RKO (cell line): Measurements from ENCODE around the gene PGF.
A peak's percentile ranks its signal among the peaks of the same experiment; 100 is the strongest.

Experiments
- DNase-seq: peaks from one replicate; pipeline ENCODE4 v3.0.0-alpha.2; 2016; ENCODE audit warnings: low spot score

PGF gene

GRCh38 chr14:74978416-74978947 is 23.1 kb upstream of the PGF start:
- no peak for DNase-seq

DNA sequence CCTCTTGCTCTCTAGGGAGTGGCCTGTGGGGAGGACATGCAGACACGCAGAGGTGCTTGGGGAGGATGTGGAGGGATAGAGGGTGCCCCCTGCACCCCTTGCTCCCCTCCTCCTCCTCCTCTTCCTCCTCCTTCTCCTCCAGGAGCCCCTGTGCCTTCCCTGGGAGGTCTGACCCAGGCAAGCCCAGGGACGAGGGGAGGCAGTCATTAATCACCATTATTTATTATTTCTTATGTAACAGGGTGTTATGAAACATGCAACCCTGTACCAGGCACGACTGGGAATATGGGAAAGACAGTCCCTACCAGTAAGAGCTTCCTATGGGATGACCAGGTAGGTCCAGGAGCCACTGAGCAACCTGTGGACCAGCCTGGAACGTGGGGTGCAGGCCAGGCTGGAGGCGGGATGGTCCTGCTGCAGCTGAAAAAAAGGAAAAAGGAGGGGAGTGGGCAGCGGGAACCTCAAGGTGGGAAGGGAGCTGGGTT is 22.5 kb upstream of the PGF start:
- no peak for DNase-seq

GRCh38 chr14:74977164-74977900 is 21.9 kb upstream of the PGF start:
- DNase-seq: no peak

DNA sequence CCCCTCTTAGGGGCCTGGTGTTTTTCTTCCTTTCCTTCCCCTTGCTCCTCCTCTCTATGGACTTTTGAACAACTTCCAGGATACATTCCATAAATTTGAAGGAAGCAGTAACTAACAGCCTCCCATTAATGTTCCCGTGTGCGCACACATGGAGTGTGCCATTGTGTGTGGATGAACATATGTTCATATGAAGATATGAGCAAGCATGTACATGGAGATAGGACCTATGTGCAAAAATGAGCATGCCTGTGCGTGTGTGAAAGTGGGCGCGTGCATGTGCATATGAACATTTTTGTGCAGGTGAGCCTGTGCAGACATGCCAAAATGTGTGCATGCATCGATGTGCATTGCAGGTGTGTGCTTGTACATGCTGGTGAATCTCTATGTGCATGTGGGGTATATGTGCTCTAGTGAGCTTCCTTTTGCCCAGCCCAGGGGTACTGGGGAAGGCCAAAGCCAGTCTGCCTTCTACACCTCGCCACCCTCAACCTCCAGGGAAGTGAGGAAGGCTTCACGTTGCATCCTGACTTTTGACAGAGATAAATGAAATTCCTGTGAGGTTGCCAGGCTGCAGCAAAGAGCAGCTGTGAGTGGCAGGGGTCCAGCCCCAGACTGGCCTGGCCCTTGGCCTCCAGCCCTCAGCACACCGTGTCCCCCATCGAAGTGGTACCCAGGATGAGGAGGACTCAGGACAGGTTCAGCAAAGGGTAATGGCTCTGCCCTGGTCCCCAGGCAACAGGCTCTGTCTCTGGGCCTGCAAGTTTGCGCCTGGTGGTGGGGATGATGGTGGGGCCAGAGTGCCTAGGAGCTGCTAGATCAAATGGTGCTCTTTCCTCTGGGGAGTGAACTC is 21.1 kb upstream of the PGF start:
- no peak for DNase-seq

- no peak for DNase-seq
Measured at GRCh38 chr14:74975059-74975810, 19.8 kb upstream of the PGF start.

DNA sequence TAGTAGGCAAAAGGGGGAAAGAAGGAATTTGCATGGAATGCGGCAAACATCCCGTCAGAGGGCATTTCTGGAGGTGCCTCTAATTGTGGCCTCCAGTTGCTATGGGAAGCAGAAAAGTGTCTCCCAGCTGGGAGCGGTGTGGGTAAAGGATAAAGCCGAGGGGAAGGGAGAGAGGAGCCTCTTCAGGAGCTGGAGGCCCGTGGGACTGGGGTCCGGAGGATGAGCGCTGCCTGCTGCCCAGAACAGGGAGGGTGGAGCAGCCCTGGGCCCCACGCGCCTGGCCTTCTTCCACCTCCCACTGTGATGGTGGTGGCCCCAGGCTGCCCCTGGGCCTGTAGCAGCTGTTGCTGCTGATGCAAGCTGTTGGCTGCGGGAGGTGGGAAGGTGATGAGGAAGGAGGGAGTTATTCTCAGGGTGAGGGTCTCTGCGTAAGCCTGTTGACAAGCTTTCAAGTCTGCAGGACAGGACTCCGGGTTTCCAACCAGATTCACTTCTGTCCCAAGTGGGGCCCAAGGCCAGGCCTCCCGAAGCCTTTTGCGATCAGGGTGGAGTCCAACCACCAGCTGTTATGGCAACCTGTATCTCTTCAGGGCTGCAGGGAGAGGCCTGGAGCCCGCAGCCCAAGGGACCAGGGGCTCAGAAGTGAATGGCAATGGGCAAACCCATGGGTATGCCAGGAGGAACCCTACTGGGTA is 19.1 kb upstream of the PGF start:
- DNase-seq: no peak

DNA sequence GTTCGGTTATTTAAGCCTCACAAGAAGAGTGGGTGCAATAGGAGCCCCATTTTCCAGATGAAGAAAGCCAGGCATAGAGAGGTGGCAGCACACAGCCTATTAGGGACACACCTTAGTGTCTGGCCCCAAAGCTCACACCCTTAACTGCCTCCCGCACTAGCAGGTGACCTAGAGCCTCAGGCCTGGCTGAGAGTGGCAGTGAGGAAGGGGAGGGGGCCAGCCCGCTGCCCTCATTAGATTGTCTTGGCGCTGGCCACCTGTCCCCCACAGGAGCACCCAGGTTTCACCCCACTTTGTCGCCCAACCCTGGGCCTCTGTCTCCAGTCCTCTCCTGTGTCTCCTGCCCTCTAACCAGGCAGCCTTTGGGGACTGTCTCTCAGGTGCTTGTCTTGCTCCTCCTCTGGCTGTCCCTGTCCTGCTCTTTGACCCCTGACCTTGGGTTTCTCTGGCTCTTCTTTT is 18.5 kb upstream of the PGF start:
- no peak for DNase-seq

- no peak for DNase-seq
Measured at GRCh38 chr14:74973003-74973653, 17.7 kb upstream of the PGF start.

GRCh38 chr14:74968811-74969210 is 13.4 kb upstream of the PGF start:
- DNase-seq: no peak

DNA sequence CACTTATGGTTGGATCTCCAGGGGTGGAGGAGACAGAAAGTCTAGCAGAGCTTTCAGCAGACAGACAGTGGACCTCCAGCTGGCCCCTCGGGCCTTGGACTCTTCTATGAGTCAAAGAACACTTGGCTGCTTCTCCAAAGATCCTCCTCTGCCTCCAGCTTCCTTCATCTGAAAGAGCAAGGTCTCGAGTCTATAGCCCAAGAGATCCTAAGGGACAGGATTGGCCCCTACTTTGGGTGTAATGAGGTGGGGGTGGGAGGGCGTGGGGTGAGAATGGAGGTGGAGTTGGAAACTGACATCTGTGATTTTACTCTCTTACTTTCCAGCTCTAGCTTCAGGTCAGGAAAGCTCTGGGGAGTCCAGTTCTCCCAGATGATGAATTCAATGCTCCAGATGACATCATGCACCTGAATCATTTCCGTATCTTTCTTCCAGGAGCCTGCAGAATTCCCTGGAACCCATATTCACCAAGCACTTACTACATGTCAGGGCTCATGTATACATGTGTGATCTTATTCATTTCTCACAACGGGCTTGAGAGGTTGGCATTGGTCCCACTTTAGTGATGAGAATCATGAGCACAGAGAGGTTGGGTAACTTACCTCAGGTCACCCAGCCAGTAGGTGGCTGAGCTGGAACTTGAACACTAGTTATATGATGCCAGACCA is 10.2 kb upstream of the PGF start:
- peak; percentile 60 for DNase-seq

- peak; percentile 34 for DNase-seq
Measured at GRCh38 chr14:74964787-74965485, 9.5 kb upstream of the PGF start.

- DNase-seq: no peak
Measured at GRCh38 chr14:74963705-74964271, 8.4 kb upstream of the PGF start.

DNA sequence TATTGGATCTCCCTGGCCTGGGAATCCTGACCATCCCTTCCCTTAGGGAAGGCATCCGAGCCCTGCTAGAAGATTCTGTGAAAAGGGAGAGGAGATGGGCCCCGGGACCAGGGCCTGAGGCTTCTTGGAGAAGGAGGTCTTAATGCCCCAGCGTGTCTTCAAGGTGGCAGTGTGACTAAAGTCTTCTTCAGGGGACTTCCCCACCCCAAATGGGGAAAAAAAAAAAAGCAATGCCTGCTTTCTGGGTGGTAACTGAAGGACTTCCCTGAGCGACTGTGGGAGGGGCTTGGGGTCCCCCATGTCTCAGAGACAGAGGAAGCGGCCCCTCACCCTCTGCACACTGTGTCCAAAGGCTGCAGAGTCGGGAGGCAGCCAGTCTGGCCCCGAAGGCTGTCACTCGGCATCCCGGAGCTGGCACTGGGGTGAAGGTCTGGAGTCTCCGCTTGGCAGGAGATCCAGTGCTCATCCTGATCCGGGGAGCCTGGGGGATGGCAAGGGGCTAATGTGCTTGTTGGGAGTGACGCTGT is 7.8 kb upstream of the PGF start:
- no peak for DNase-seq

GRCh38 chr14:74962493-74962892 is 7.1 kb upstream of the PGF start:
- no peak for DNase-seq

- no peak for DNase-seq
Measured at GRCh38 chr14:74962046-74962445, 6.6 kb upstream of the PGF start.

- DNase-seq: no peak
Measured at GRCh38 chr14:74961238-74961911, 6.0 kb upstream of the PGF start.

GRCh38 chr14:74960736-74961135 is 5.3 kb upstream of the PGF start:
- DNase-seq: no peak

- no peak for DNase-seq
Measured at GRCh38 chr14:74959596-74960180, 4.3 kb upstream of the PGF start.
